GM18498 (cell line): ENCODE results near the gene LACTB.

ENCODE experiments used
- ATAC-seq: cut with Tn5 transposase; IDR thresholded peaks from one replicate; pipeline ENCODE4 v1.9.1; 2021; ENCODE audit warnings: mild to moderate bottlenecking, moderate library complexity; ENCODE audit not compliant: unreplicated experiment

The LACTB gene

GRCh38 chr15:63122002-63122875 lies 578 bp downstream of the LACTB start:
- peak; percentile 91 for ATAC-seq

- ATAC-seq: no peak
These were observed 2.8 kb downstream of the LACTB start for GRCh38 chr15:63124506-63124905.

GRCh38 chr15:63126726-63127125 lies 5.1 kb downstream of the LACTB start:
- ATAC-seq: no peak

- ATAC-seq: no peak
These were observed 12.1 kb downstream of the LACTB start for GRCh38 chr15:63133786-63134185.

- ATAC-seq: no peak
These were observed 12.8 kb downstream of the LACTB start for GRCh38 chr15:63134245-63134985.

GRCh38 chr15:63135281-63135680 lies 13.6 kb downstream of the LACTB start:
- no peak for ATAC-seq

- ATAC-seq: no peak
These were observed 14.1 kb downstream of the LACTB start for GRCh38 chr15:63135804-63136203.

- no peak for ATAC-seq
These were observed 15.1 kb downstream of the LACTB start for GRCh38 chr15:63136742-63137141.

- no peak for ATAC-seq
These were observed 19.3 kb downstream of the LACTB start for GRCh38 chr15:63140936-63141335.

GRCh38 chr15:63145426-63145825 lies 23.8 kb downstream of the LACTB start:
- no peak for ATAC-seq

GRCh38 chr15:63146684-63147083 lies 25.0 kb downstream of the LACTB start:
- ATAC-seq: no peak

- ATAC-seq: no peak
These were observed 30.0 kb downstream of the LACTB start for GRCh38 chr15:63151665-63152064.

GRCh38 chr15:63155486-63155885 lies 33.8 kb downstream of the LACTB start:
- no peak for ATAC-seq

GRCh38 chr15:63156086-63156710 lies 34.5 kb downstream of the LACTB start:
- no peak for ATAC-seq

GRCh38 chr15:63156755-63157117 lies 35.1 kb downstream of the LACTB start:
- peak; percentile 20 for ATAC-seq

GRCh38 chr15:63157118-63157843 lies 35.6 kb downstream of the LACTB start, which contains the start of gene RPS27L:
RPS27L (minus strand) TSS chr15:63157477; CDS start chr15:63157405, 72 bp downstream.
- peak; percentile 90 for ATAC-seq

GRCh38 chr15:63157891-63158431 lies 36.3 kb downstream of the LACTB start:
- ATAC-seq: peak; percentile 31

- no peak for ATAC-seq
These were observed 39.0 kb downstream of the LACTB start for GRCh38 chr15:63160638-63161037.

- no peak for ATAC-seq
These were observed 41.6 kb downstream of the LACTB start for GRCh38 chr15:63163217-63163616.

- no peak for ATAC-seq
These were observed 43.7 kb downstream of the LACTB start for GRCh38 chr15:63165166-63165859.
